Suppressor macrophage treated with lipopolysaccharide for 4 hours (primary cell): ENCODE data around the gene CARMIL1.
"Not testable (repeated sequence)": the region's sequence is repeated elsewhere in the genome, so short reads cannot be mapped to it uniquely, and the experiment has no call there.

Source experiments
- DNase-seq: peaks from one replicate; pipeline ENCODE4 v3.0.0-alpha.2; 2020

The CARMIL1 gene

GRCh38 chr6:25586119-25586518 is 306.9 kb downstream of the CARMIL1 start:
- DNase-seq: not testable (repeated sequence)

GRCh38 chr6:25586927-25587326 is 307.8 kb downstream of the CARMIL1 start:
- DNase-seq: no peak

- no peak for DNase-seq
Measured at GRCh38 chr6:25590986-25591385, 311.8 kb downstream of the CARMIL1 start.

- DNase-seq: no peak
Measured at GRCh38 chr6:25596928-25597818, 318.0 kb downstream of the CARMIL1 start.

- DNase-seq: no peak
Measured at GRCh38 chr6:25599516-25600085, 320.4 kb downstream of the CARMIL1 start.

GRCh38 chr6:25601800-25602673 is 322.9 kb downstream of the CARMIL1 start:
- peak; percentile 71 for DNase-seq

- no peak for DNase-seq
Measured at GRCh38 chr6:25602674-25602982, 323.5 kb downstream of the CARMIL1 start.

GRCh38 chr6:25603251-25603650 is 324.1 kb downstream of the CARMIL1 start:
- no peak for DNase-seq

- DNase-seq: no peak
Measured at GRCh38 chr6:25606151-25606550, 327.0 kb downstream of the CARMIL1 start.

- DNase-seq: no peak
Measured at GRCh38 chr6:25608558-25609174, 329.5 kb downstream of the CARMIL1 start.

GRCh38 chr6:25612666-25613065 is 333.5 kb downstream of the CARMIL1 start:
- DNase-seq: no peak

GRCh38 chr6:25613415-25613814 is 334.2 kb downstream of the CARMIL1 start:
- no peak for DNase-seq

GRCh38 chr6:25614052-25614451 is 334.9 kb downstream of the CARMIL1 start:
- DNase-seq: no peak

GRCh38 chr6:25615471-25615870 is 336.3 kb downstream of the CARMIL1 start:
- no peak for DNase-seq

GRCh38 chr6:25617997-25618396 is 338.8 kb downstream of the CARMIL1 start:
- no peak for DNase-seq

- peak; percentile 18 for DNase-seq
Measured at GRCh38 chr6:25619217-25619616, 340.0 kb downstream of the CARMIL1 start.

- no peak for DNase-seq
Measured at GRCh38 chr6:25620391-25620790, 341.2 kb downstream of the CARMIL1 start.

- DNase-seq: no peak
Measured at GRCh38 chr6:25623065-25623464, 343.9 kb downstream of the CARMIL1 start.

GRCh38 chr6:25623879-25624278 is 344.7 kb downstream of the CARMIL1 start:
- no peak for DNase-seq

GRCh38 chr6:25627001-25627400 is 347.8 kb downstream of the CARMIL1 start:
- DNase-seq: no peak

- DNase-seq: no peak
Measured at GRCh38 chr6:25628471-25629197, 349.5 kb downstream of the CARMIL1 start.

GRCh38 chr6:25629198-25629576 is 350.0 kb downstream of the CARMIL1 start:
- no peak for DNase-seq
